Suprapubic skin (tissue), 4 donors: ENCODE results near the gene KARS1. TPM values are rescaled to one million over a fixed set of nuclear protein-coding genes. Genes with fewer than 3 reads are reported as not detected.
"Not testable (repeated sequence)": the region's sequence is repeated elsewhere in the genome, so short reads cannot be mapped to it uniquely, and the experiment has no call there.

ENCODE experiments used
- DNase-seq, 2 donors: peaks; one replicate each; pipeline ENCODE4 v3.0.0-alpha.2; 2019; ENCODE audit warnings: low spot score in 2 of 2
- H3K27ac ChIP-seq: fragments of 200-600 bp; sonication (generic); one replicate; pipeline ENCODE4 v1.5.1; 2019
- H3K27me3 ChIP-seq: fragments of 200-600 bp; sonication (generic); one replicate; pipeline ENCODE4 v1.5.1; 2019
- H3K36me3 ChIP-seq: fragments of 200-600 bp; sonication (generic); one replicate; pipeline ENCODE4 v1.5.1; 2019
- H3K4me1 ChIP-seq: fragments of 200-600 bp; sonication (generic); one replicate; pipeline ENCODE4 v1.5.1; 2019
- H3K4me3 ChIP-seq: fragments of 200-600 bp; sonication (generic); one replicate; pipeline ENCODE4 v1.5.1; 2019; ENCODE audit warnings: mild to moderate bottlenecking
- H3K9me3 ChIP-seq: fragments of 200-600 bp; sonication (generic); one replicate; pipeline ENCODE4 v1.5.1; 2019
- CTCF ChIP-seq, 2 donors: fragments of 200-600 bp in 1 of 2; fragments of 450-650 bp in 1 of 2; sonication (generic) in 1 of 2; IDR thresholded peaks; one replicate each; pipeline ENCODE4 v1.5.1; 2016 to 2019; ENCODE audit warnings: antibody characterized with exemption in 2 of 2, mild to moderate bottlenecking in 1 of 2, moderate library complexity in 1 of 2
- EP300 ChIP-seq: sonication (generic); formaldehyde crosslinking; IDR thresholded peaks from one replicate; pipeline ENCODE4 v1.6.1; 2017; ENCODE audit warnings: antibody characterized with exemption
- POLR2A ChIP-seq, 2 donors: fragments of 450-650 bp; IDR thresholded peaks; one replicate each; pipeline ENCODE4 v1.6.1; 2017; ENCODE audit warnings: antibody characterized with exemption in 2 of 2, mild to moderate bottlenecking in 2 of 2, moderate library complexity in 2 of 2
- POLR2AphosphoS5 ChIP-seq, 3 donors: sonication (generic); formaldehyde crosslinking; IDR thresholded peaks; one replicate each; pipeline ENCODE4 v1.6.1; 2017; ENCODE audit warnings: antibody characterized with exemption in 3 of 3
- WGBS: methylation state at CpG from one replicate; pipeline ENCODE4 v1.1.5; 2018; 5-methylcytosine and 5-hydroxymethylcytosine counted together
- total RNA-seq, 4 donors: library from RNA; depleted of rRNA; stranded (reverse); fragments of >200 nt; gene quantifications; one replicate each; pipeline ENCODE4 v1.1.0, GENCODE V29; 2016

KARS1 gene
- total RNA-seq, 4 donors from 2014 or later = 85.9 to 128 (median 106) TPM

- Histone ChIP-seq H3K4me1 (peaks cover 14% of the 10 kb centered on the region), H3K27me3 (no peaks in the 10 kb centered on the region), H3K36me3 (peaks cover 20% of the 10 kb centered on the region), H3K9me3 (no peaks in the 10 kb centered on the region), H3K27ac (no peak overlapping the region), H3K4me3 (no peak overlapping the region)
- no peak for TF ChIP-seq CTCF (IDR thresholded peaks at IDR 0.05)
- no peak for TF ChIP-seq EP300
- TF ChIP-seq POLR2AphosphoS5 (IDR thresholded peaks at IDR 0.05) = no peak
- TF ChIP-seq POLR2A (IDR thresholded peaks at IDR 0.05) = no peak
- DNase-seq = peak in 1 of 2 donors; percentile 6
- 83% methylated on average over 6 of the region's 6 CpGs for WGBS
Observed at GRCh38 chr16:75593308-75593707, 54.2 kb downstream of the KARS1 start.

- not testable (repeated sequence) for H3K36me3 ChIP-seq, DNase-seq, H3K27me3 ChIP-seq, H3K9me3 ChIP-seq, H3K27ac ChIP-seq, H3K4me3 ChIP-seq
- WGBS = 66% methylated on average over 9 of the region's 9 CpGs
- H3K4me1 ChIP-seq = peaks cover 14% of the 10 kb centered on the region
Observed at GRCh38 chr16:75591927-75592326, 55.5 kb downstream of the KARS1 start.

- Histone ChIP-seq H3K4me3 (no peak overlapping the region), H3K27ac (peak overlapping the region; percentile 58), H3K36me3 (peaks cover 4% of the 10 kb centered on the region), H3K9me3 (no peaks in the 10 kb centered on the region), H3K27me3 (no peaks in the 10 kb centered on the region), H3K4me1 (peaks cover 14% of the 10 kb centered on the region)
- DNase-seq = peak in 1 of 2 donors; percentile 61
- 43% methylated on average over 8 of the region's 8 CpGs for WGBS
- no peak for TF ChIP-seq POLR2AphosphoS5 (IDR thresholded peaks at IDR 0.05)
- no peak for TF ChIP-seq POLR2A (IDR thresholded peaks at IDR 0.05)
- no peak for TF ChIP-seq CTCF (IDR thresholded peaks at IDR 0.05)
- no peak for TF ChIP-seq EP300
Observed at GRCh38 chr16:75590920-75591843, 56.3 kb downstream of the KARS1 start.

GRCh38 chr16:75589306-75589705 lies 58.2 kb downstream of the KARS1 start:
- DNase-seq = peak in 1 of 2 donors; percentile 62
- TF ChIP-seq CTCF (IDR thresholded peaks at IDR 0.05) (no peak), POLR2AphosphoS5 (IDR thresholded peaks at IDR 0.05) (no peak)

GRCh38 chr16:75588716-75589115 lies 58.7 kb downstream of the KARS1 start:
- H3K4me3 ChIP-seq = no peak overlapping the region
- H3K27ac ChIP-seq = no peak overlapping the region
- TF ChIP-seq POLR2AphosphoS5 (IDR thresholded peaks at IDR 0.05) (no peak), POLR2A (IDR thresholded peaks at IDR 0.05) (no peak), EP300 (no peak), CTCF (IDR thresholded peaks at IDR 0.05) (no peak)
- DNase-seq = peak in 1 of 2 donors; percentile 25
- peaks cover 14% of the 10 kb centered on the region for H3K4me1 ChIP-seq
- no peaks in the 10 kb centered on the region for H3K27me3 ChIP-seq
- no peaks in the 10 kb centered on the region for H3K9me3 ChIP-seq
- 95% methylated on average over 4 of the region's 4 CpGs for WGBS
- peaks cover 3% of the 10 kb centered on the region for H3K36me3 ChIP-seq

More at GRCh38 chr16:75589306-75589705, 58.2 kb downstream of the KARS1 start:
- H3K9me3 ChIP-seq = no peaks in the 10 kb centered on the region
- H3K36me3 ChIP-seq = peaks cover 7% of the 10 kb centered on the region
- WGBS = 54% methylated on average over 3 of the region's 3 CpGs
- H3K4me3 ChIP-seq = no peak overlapping the region
- peaks cover 14% of the 10 kb centered on the region for H3K4me1 ChIP-seq
- peak overlapping the region; percentile 2 for H3K27ac ChIP-seq
- no peaks in the 10 kb centered on the region for H3K27me3 ChIP-seq
